Cerebellar cortex (tissue), 1 donor: ENCODE measurements around the gene CFTR.

Source experiments
- DNase-seq: peaks from one replicate; pipeline ENCODE4 v3.0.0-alpha.2; 2015; ENCODE audit warnings: low spot score

Gene CFTR

DNA sequence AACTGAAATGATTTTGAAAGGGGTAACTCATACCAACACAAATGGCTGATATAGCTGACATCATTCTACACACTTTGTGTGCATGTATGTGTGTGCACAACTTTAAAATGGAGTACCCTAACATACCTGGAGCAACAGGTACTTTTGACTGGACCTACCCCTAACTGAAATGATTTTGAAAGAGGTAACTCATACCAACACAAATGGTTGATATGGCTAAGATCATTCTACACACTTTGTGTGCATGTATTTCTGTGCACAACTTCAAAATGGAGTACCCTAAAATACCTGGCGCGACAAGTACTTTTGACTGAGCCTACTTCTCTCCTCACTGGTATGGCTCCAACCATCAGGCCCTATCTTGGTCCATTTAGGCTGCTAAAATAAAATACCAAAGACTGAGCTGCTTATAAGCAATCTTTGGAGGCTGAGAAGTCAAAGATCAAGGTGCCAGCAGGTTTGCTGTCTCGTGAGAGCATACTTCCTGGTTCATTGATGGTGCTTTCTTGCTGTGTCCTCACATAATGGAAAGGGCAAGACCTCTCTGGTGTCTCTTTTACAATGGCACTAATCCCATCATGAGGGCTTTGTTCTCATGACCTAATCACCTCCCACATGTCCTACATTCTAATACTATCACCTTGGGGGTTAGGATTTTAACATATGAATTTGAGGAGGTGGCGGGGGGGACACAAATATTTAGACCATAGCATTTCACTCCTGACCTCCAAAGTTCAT is 173.3 kb downstream of the CFTR start:
- DNase-seq: no peak

DNA sequence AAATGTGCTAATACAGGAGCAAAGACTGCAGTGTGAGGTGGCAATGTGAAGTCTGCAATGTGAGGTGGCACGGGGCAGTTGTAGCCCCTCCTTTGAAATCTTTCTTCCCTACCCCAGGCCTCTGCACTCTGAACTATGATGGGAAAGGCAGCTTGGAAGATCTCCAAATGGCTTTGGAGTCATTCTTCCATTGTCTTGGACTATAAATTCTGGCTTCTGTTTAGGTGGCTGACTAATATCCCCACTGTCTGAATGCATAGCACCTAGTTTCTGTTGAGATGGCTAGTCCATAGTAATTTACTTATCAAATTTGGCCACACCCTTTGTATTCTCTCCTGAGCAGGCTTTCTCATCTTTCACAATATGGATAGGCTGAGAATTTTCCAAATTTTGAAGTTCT is 175.0 kb downstream of the CFTR start:
- no peak for DNase-seq

DNA sequence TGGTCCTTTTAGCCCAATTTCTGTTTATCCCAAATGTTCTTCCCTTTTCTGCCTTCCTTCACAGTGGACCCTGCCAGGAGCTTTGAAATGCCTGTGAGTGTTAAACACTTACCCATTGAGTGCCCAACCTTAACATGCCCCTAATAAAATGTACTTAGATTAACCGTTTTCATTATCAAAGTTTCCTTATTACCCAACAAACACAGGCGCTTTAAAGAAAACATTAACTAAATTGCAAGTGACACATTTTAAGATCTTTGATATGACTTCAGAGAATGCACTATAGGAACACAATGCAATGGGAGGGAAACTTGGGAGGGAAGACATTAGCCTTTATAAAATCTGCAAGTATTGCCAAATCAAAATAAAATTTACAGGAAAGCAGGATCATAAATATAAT is 177.0 kb downstream of the CFTR start:
- DNase-seq: no peak

DNA sequence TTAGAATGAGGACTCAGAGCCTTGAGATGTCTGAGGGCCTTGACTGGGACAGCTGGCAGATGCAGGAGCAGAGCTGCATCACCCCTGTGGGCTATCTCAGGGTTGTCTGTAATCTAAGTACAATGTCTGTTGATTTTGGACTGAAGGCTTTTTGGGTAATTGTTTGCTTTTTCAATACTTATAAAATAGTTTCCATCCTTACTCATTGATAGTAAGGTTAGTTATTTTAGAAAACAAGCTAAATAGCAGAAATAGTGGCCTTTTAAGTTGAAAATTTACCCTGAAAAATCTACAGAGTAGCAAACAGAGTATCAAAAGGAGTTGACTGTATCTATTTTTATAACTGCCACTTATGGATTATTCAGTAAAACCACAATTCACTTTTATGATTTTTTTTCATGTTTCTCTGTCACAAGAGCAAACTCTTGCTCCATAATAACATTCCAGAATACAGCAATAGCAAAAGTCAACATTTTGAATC is 179.7 kb downstream of the CFTR start:
- no peak for DNase-seq

DNA sequence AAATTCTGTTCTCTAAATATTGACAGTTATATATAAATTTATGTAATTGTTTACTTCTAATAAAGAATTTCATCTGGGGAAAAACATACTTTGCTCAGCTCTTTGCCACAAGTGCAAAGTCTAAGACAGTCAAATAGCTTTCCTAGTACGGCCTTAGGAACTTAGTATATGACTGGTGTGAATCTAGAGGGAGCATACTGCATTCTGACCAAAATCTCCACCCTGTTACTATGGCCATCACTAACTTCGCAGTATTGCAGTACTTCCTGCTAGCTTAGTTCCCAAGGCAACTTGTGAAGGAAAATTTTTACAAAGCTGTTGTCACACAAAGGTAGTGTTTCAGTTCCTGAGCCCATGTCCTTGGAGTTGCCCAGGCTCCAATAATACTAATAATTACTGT is 181.5 kb downstream of the CFTR start:
- DNase-seq: no peak

DNA sequence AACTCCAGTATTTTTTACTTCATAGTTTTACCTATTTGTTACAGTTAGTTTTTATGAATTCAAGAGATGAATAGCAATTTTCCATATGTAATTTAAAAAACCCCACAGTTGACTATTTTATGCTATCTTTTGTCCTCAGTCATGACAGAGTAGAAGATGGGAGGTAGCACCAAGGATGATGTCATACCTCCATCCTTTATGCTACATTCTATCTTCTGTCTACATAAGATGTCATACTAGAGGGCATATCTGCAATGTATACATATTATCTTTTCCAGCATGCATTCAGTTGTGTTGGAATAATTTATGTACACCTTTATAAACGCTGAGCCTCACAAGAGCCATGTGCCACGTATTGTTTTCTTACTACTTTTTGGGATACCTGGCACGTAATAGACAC is 184.2 kb downstream of the CFTR start:
- no peak for DNase-seq

DNA sequence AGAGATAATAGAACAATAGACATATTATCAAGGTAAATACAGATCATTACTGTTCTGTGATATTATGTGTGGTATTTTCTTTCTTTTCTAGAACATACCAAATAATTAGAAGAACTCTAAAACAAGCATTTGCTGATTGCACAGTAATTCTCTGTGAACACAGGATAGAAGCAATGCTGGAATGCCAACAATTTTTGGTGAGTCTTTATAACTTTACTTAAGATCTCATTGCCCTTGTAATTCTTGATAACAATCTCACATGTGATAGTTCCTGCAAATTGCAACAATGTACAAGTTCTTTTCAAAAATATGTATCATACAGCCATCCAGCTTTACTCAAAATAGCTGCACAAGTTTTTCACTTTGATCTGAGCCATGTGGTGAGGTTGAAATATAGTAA is 185.5 kb downstream of the CFTR start:
- DNase-seq: no peak

DNA sequence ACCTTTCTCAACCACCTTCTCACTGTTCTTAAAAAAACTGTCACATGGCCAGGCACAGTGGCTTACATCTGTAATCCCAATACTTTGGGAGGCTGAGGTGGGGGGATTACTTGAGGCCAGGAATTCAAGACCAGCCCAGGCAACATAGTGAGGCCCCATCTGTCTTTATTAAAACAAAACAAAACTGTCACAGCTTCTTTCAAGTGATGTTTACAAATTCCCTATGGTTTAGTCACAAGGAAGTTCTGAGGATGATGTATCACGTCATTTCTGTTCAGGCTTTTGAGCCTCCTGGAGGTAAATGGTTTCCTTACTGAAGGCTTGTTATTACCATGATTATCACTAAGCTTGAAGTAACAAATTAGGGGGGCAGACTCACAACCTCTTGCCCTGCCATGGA is 186.2 kb downstream of the CFTR start:
- DNase-seq: no peak

DNA sequence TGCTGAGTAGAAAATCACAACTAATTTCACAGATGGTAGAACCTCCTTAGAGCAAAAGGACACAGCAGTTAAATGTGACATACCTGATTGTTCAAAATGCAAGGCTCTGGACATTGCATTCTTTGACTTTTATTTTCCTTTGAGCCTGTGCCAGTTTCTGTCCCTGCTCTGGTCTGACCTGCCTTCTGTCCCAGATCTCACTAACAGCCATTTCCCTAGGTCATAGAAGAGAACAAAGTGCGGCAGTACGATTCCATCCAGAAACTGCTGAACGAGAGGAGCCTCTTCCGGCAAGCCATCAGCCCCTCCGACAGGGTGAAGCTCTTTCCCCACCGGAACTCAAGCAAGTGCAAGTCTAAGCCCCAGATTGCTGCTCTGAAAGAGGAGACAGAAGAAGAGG is 186.9 kb downstream of the CFTR start:
- no peak for DNase-seq

DNA sequence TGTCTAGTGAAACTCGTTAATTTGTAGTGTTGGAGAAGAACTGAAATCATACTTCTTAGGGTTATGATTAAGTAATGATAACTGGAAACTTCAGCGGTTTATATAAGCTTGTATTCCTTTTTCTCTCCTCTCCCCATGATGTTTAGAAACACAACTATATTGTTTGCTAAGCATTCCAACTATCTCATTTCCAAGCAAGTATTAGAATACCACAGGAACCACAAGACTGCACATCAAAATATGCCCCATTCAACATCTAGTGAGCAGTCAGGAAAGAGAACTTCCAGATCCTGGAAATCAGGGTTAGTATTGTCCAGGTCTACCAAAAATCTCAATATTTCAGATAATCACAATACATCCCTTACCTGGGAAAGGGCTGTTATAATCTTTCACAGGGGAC is 187.6 kb downstream of the CFTR start:
- no peak for DNase-seq

DNA sequence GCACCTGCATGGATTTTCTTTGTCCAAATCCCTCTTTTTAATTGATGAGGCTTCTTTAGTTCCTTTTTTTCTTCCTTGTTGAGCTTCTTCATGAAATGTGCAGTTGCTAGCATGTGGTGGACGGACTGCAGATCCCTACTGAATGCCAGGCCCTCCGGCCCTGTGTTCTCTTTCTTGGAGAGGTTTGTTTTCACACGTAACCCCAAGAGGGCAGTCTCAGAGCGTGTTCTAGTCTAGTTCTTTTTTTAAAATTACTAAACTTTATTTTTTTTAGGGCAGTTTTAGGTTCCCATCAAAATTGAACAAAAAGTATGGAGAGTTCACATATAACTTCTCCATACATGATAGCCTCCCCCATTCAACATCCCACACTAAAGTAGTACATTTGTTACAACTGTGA is 190.0 kb downstream of the CFTR start:
- DNase-seq: no peak

DNA sequence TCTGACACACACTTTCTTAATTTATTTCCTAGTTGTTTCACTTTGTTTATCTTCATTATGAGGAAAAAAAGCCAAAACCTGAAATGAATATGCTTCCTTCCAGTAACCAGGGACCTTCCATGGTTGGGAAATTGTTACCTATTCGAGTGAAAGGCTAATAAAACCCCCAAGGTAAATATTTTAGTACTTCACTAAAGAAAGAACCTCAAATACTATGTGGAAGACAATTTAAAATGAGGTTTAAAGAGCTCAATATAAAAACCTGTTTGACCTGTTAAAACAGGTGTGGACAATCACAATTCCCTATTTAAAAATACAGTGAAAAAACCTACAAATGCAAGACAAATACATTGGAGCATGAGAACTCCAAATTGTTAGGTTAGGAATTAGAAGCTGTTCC is 192.6 kb downstream of the CFTR start:
- no peak for DNase-seq

DNA sequence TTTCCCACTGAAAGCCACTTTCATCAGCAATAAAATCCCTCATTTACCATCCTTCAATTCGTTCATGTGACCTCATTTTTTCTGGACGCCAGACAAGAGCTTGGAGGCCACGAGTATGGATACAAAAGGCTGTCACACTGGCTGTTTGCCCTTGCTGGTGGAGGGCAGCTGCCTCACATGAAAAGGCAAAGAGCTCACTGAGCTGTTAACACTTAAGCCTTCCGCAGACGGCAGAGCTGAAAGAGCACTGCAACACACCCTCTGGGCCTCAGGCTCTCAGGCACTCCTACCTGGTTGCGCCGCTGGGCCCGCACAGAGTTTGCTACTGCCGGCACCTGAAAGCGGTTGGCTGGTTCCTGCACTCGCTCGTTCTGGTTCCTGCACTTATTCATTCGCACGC is 193.5 kb downstream of the CFTR start:
- peak; percentile 58 for DNase-seq

DNA sequence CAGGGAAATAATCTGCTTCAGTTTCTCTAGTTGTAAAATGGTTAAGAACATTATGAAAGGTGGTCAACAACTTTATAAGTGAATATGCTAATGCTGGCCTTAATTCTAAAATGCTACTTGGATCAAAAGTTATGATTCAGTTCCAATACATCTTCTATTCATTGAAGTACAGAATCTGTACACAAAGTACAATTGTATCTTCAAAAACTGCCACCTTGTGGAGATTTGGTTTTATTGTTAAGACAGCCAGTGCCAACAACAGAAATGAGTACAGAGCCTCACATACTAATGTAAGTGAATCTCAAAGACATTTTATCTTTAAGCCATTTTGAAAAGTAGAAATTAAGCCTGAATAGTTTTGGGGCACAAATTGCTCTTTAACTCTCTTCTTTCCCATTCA is 194.0 kb downstream of the CFTR start:
- DNase-seq: peak; percentile 20

DNA sequence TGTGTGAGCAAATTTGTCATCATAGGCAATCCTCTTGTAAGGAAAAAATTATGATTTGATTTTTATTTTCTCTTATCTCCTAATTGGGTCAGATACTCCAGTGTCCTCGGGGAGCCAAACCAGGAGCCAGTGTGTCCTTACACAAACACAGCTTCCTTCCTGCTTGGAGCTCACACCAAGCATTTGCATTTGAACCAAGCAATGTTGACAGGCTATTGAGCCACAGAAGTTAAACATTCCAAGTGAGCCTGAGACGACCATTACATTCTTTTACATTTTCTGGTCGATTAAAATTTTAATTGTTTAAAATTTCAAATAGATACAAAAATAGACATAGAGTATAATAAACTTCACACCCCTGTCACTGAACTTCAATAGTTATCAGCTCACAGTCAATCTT is 194.8 kb downstream of the CFTR start:
- DNase-seq: no peak

DNA sequence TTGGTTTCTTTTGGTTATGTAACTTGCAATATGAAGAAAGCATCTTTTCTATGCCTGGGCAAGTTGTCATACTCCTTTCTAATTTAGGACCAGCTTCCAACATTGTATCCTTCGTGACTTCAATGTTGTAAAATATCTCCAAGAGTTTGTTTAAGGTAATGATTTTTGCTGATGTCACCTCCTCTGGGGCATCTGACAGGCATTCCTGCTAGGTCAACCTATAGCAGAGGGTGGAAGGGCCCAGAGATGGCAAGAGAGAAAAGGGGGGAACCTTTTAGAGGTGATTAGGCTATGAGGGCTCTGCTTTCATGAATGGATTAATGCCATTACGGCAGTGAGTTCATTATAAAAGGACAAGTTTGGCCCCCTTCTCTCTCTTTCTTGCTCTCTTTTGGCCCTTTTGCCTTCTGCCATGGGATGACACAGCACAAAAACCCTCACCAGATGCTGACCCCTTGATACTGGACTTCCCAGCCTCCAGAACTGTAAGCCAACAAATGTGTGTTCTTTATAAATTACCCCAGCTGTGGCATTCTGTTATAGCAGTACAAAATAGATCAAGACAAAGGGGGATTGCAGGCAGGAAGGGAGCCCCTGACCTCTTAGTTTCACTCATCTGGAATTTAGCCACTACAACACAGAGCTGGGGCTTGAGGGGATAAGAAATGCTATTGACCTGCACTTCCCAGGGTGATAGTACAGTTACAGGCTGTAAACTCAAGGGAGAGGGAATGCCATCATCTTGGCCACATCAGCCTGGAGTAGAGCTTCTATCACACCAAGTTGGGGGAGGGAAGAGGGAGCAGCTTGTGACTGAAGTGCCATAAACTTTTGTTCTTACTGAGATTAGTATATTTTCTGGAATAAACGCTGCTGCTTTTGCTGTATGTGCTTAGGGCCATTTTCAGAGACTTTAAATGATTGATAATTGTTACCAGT is 195.9 kb downstream of the CFTR start:
- no peak for DNase-seq

DNA sequence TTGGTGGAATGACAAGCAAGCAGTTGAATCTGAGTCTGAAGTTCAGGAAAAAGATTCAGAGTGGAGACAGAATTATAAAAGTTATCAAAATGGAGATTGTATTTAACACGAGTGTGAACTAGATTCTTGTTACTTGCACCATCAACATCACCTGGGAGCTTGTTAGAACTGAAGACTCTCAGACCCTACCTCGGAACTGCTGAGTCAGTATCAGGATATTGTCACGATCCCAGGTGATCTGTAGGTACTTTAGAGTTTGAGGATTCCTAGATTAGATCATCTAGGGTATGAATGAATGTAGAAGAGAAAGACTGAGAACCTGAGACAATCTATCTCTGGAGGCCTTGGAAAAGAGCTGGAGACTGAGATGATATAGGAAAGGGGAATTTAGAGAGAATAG is 199.3 kb downstream of the CFTR start:
- no peak for DNase-seq

DNA sequence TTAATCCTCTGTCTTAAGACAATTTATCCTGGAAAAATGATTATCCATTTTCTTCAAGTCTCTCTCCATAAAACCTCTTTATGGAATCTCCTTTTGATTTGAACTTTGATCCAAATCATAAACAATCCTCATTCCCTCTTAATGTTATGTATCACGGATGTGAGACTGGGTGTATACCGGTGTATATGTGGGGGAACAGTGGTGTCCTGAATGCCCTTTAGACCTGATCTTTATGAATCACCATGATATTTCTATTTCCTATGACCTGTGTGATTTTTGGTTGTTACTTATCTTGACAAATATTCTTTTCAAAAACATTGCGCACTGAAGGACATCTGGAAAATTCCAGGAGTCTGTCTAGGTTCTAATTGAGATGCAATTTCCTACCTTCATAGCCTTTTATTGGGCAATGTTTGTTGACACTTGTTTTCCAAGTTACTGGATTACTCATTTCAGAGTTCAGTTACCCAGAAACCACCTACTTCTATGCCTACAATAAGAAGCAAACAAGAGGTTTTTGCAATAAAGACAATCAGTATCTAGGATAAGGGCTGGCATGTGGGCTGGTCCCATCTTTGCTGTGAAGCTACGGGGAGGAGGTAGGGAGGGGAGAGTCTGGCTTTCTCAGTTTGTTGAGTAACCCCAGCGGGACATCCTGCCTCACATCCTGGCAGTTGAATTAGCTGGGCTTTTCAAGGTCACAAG is 203.0 kb downstream of the CFTR start:
- no peak for DNase-seq

DNA sequence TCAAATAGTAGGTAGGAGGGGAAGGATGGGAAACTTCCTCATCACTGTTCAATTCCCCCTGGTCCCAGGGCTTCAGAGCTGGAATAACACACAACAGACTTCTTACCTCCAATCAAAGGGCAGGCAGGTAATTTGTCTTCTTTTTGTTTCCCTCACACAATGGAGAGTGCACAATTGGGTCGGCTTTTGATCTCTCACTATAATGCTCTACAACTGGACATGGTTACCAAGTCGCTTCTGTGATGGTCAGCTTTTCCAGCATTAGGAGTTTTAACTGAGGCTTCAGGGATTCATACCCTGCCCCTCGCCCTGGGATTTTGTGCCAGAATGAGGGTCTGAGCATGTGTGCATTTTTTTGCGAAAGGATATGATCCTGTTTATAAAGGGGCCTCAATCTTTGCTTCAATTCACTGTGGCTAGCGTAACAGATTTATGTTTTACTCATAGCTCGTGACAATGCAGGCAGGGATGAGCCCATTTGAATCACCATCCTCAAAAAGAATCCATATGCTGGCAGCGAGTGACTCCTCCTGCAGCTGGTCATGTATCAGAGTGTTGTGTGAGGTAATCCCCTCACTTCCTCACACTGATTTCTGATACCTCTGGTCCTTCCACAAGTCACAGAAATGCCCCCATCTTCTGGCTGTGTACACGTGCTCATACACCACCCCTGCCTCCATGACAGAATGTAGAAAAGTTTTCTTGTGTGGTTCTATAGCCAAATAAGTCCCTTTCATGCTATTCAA is 203.8 kb downstream of the CFTR start:
- DNase-seq: no peak

DNA sequence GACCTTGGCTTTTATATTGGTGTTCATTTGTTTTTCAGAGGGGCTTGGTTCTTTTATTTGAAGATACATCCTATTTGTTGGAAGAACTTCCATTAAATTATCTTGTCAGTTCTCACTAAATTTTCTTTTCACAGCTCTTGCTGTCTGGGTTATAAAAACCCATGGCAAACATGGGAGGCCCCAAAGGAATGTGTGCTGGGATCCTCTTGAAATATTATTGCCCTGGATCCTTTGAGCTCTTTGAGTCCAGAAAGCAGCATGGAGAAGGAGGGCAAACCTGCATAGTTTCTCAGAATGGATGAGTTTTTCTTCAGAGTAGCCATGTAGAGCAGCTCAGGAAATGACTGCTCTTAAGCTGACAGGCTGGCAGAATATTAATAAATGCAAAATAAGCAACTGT is 206.0 kb downstream of the CFTR start:
- DNase-seq: no peak

DNA sequence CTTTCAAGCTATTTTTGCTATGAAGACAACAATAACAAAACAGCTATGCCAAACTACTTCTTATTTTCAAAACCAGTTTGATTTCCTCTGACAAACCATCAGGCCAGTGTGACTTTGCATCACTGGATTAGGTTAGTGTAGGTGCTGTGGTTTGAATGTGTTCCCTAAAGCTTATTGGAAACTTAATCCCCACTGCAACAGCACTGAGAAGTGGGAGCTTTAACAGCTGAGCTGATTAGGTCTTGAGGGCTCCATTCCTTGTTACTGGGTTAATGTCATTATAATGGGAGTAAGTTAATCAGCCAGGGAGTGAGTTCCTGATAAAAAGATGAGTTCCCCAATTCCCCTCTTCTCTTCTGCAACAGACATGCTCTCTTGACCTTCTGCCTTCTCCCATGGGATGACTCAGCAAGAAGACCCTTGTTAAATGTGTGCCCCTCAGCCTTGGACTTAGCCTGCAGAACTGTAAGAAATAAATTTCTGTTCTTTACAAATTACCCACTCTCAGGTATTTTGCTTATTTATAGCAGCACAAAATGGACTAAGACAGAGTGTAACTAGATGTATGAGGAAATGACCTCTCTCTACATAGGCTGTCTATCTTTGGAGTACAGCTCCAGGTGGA is 206.6 kb downstream of the CFTR start:
- DNase-seq: no peak

DNA sequence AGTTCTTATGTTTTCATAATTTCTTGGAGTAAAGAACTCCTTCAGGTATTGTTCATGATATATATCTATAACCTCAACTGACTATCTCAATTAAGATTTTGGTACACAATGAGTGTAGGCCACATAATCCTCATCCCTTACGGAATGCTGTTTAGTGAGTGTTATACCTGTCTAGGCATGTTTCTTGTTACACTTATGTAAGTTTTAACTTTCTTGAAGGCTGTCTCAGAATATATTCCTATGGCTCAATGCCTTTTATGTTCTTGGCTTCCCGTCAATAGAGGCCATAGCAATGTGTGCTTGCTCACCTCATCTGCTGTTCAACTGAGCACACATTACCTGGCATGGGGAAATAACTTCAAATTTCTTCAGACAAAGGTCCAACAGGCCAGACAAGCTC is 208.3 kb downstream of the CFTR start:
- no peak for DNase-seq
